Left hindlimb (tissue), 1 donor: ENCODE data around the gene LLPH.

Experiments used
- DNase-seq: peaks from one replicate; pipeline ENCODE4 v3.0.0-alpha.2; 2018

LLPH gene

DNA sequence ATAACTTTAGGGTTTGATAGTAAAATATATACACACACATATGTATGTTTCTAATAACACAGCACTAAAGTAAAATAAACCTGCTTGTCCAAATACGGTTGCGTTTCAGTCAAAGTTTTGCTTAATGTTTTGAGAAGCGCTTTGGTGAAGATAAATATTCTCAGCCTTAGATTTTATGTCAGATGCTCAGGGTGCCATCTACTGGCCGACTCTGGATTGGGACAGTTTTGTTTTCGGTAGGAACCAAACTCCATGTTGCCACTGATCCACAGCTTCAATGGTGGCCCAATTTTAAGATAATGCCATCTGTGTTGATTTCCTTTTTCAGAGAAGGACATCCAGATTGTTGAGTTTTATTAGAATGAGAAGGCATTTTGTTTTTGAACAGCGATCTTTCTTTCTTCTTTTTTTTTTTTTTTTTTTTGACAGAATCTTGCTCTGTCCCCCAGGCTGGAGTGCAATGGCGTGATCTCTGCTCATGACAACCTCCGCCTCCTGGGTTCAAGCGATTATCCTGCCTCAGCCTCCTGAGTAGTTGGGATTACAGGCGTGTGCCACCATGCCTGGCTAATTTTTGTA is 43.1 kb downstream of the LLPH start:
- DNase-seq = peak; percentile 76

GRCh38 chr12:66085998-66086397 is 44.6 kb downstream of the LLPH start:
- DNase-seq = no peak

DNA sequence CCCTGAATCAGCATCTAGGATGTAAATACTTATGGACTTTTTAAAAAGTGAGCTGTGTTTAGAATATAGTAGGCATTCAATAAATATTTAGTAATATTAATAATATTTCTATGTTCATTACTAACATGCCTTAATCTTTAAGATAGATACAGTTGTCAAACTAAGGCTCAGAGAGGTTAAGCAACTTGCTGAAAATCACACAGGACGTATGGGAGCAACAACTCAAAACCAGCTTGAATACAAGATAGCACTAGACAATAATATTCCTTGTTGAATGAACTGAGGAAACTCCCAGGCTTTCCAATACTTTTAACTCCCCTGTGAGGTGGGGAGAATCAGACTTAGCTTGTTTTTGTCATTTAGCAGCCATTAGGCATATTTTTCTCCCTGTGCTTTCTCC is 45.3 kb downstream of the LLPH start:
- DNase-seq = no peak

DNA sequence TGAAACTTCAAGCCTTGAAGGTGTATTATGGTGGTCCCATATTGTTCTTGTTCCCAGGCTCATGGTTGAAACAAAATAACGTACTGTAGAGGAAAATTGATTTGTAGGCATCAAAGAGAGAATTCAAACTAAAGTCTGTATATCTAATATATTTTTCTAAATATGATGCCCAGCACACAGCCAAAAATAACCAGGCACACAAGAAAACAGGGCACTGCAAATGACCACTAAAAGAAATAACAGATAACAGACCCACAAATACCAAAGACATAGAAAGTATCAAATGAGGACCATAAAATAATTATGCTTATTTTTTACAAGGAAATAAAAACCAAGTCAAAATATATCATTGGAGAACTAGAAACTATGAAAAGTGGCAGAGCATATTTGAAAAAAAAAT is 46.8 kb downstream of the LLPH start:
- DNase-seq = no peak

GRCh38 chr12:66082744-66083143 is 47.8 kb downstream of the LLPH start:
- DNase-seq = no peak

GRCh38 chr12:66080791-66081190 is 49.8 kb downstream of the LLPH start:
- DNase-seq = no peak

- no peak for DNase-seq
Observed at GRCh38 chr12:66077542-66077941, 53.0 kb downstream of the LLPH start.

GRCh38 chr12:66074561-66074960 is 56.0 kb downstream of the LLPH start:
- no peak for DNase-seq

GRCh38 chr12:66072566-66072965 is 58.0 kb downstream of the LLPH start:
- no peak for DNase-seq

GRCh38 chr12:66072135-66072534 is 58.4 kb downstream of the LLPH start:
- DNase-seq = no peak

- DNase-seq = no peak
Observed at GRCh38 chr12:66071549-66071948, 59.0 kb downstream of the LLPH start.

DNA sequence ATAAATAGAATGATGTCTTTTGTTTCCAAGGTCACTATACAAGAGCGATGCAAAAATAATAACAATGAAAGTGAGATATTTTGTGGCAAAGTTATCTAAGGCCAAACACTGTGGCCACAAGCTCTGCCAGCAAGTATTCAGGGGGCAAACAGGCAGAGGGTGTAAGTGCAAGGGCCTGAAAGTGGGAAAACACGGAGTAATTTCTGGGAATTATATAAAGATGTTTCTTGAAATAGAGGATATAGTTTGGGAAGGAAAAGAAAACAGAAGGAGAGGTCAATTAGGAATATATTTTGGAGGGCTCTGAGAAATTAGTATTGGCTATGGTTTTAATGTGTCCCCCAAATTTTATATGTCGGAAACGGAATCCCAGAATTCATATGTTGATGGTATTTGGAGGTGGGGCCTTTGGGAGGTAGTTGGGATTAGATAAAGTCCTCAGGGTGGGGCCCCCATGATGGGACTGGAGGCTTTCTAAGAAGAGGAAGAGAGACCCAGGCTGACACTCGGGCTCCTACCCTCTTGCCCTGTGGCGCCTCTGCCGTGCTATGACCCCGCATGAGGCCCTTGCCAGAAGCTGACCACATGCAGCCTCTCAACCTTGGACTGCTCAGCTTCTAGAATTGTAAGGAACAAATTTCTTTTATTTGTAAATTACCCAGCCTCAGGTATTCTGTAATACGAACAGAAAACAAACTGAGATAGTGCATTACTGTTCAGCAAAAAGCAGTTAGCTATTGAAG is 60.0 kb downstream of the LLPH start:
- no peak for DNase-seq

DNA sequence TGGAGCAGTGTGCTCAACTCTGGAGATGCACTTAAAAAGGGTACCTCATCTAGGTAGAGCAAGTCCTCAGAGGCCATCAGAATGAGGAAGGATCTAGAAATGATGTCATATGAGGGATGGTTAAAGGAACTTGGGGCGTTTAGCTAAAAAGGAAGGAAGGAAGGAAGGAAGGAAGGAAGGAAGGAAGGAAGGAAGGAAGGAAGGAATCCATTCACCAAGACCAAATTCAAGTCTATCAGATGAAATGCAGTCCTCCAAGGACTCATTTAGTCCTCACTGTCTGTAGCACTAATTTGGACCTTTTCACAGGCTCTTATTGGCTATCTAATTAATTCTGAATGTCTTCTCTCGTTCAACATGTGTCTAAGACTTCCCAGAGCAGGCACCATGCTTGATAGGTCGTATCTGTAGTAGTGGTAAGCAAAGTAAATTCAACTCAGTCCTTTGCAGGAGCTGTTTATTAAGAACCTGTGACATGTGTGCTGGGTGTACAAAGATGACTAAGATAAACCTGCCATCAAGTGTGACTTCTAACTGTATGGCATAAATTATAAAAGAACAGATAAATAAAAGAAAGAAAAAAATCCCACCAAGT is 63.5 kb downstream of the LLPH start:
- DNase-seq = no peak
